ENCODE measurements around the gene CCNL2. TPM values are rescaled to one million over a fixed set of nuclear protein-coding genes. Genes with fewer than 3 reads are reported as not detected.
"Not testable (repeated sequence)": the region's sequence is repeated elsewhere in the genome, so short reads cannot be mapped to it uniquely, and the experiment has no call there.

Gene CCNL2
- total RNA-seq: 100 to 1,000 TPM; 104 TPM

GRCh38 chr1:1399187-1399871, at the start of gene CCNL2:
Gene CCNL2, minus strand, starts transcription at chr1:1399335. Its CDS starts 29 bp downstream, at chr1:1399306.
- no peaks in the 10 kb centered on the region for H3K27me3 Mint-ChIP-seq
- peaks cover 57% of the 10 kb centered on the region for H3K4me1 Mint-ChIP-seq
- ChIA-PET POLR2A (interaction anchor here (0.7 to 4.2 kb wide), 19 partner anchors 8 to 441 kb away, joined by 3 to 51 read pairs (median 4); partner anchors contain the start of genes AURKAIP1 and MRPL20), CTCF (interaction anchor here (0.8 to 4.0 kb wide), 8 partner anchors 8 to 106 kb away, joined by 3 to 19 read pairs (median 6); partner anchors contain the start of genes AURKAIP1 and MRPL20)
- H3K36me3 Mint-ChIP-seq (ENCODE audit: low read depth): peaks cover 68% of the 10 kb centered on the region
- peak; percentile 100 for DNase-seq
- H3K4me3 Mint-ChIP-seq: peak within 1 kb of the TSS; percentile 85
- H3K27ac Mint-ChIP-seq: peak within 1 kb of the TSS; percentile 84
- H3K9me3 Mint-ChIP-seq: no peaks in the 10 kb centered on the region

- H3K9me3 Mint-ChIP-seq; H3K27ac Mint-ChIP-seq; H3K27me3 Mint-ChIP-seq; H3K4me3 Mint-ChIP-seq; CTCF ChIA-PET; H3K4me1 Mint-ChIP-seq; DNase-seq; H3K36me3 Mint-ChIP-seq (ENCODE audit: low read depth); POLR2A ChIA-PET: not testable (repeated sequence)
These were observed 47.5 kb upstream of the CCNL2 start for GRCh38 chr1:1446631-1447030.

GRCh38 chr1:1442069-1442770, 43.1 kb upstream of the CCNL2 start:
- ChIA-PET CTCF (interaction anchor here (1.1 to 1.5 kb wide), 3 partner anchors 34 to 63 kb away, joined by 3 to 5 read pairs (median 4); no protein-coding TSS in a partner anchor), POLR2A (no interaction called here)
- no peak for DNase-seq
- H3K4me3 Mint-ChIP-seq: no peak overlapping the region
- no peaks in the 10 kb centered on the region for H3K9me3 Mint-ChIP-seq
- no peaks in the 10 kb centered on the region for H3K4me1 Mint-ChIP-seq
- peaks cover 2% of the 10 kb centered on the region for H3K27me3 Mint-ChIP-seq
- no peak overlapping the region for H3K27ac Mint-ChIP-seq
- H3K36me3 Mint-ChIP-seq (ENCODE audit: low read depth): no peaks in the 10 kb centered on the region

GRCh38 chr1:1441002-1441888, 42.1 kb upstream of the CCNL2 start:
- H3K27me3 Mint-ChIP-seq: peaks cover 5% of the 10 kb centered on the region
- peaks cover 1% of the 10 kb centered on the region for H3K4me1 Mint-ChIP-seq
- H3K36me3 Mint-ChIP-seq (ENCODE audit: low read depth): no peaks in the 10 kb centered on the region
- H3K9me3 Mint-ChIP-seq: no peaks in the 10 kb centered on the region
- ChIA-PET POLR2A (no interaction called here), CTCF (interaction anchor here (0.7 to 1.5 kb wide), 5 partner anchors 17 to 63 kb away, joined by 3 to 5 read pairs (median 4); partner anchors contain the start of gene CCNL2)
- no peak overlapping the region for H3K27ac Mint-ChIP-seq
- peak; percentile 55 for DNase-seq
- no peak overlapping the region for H3K4me3 Mint-ChIP-seq

GRCh38 chr1:1440262-1441001, 41.3 kb upstream of the CCNL2 start:
- Mint-ChIP-seq H3K9me3 (no peaks in the 10 kb centered on the region), H3K4me3 (no peak overlapping the region), H3K4me1 (peaks cover 2% of the 10 kb centered on the region), H3K27me3 (peaks cover 6% of the 10 kb centered on the region), H3K27ac (no peak overlapping the region), H3K36me3 (ENCODE audit: low read depth) (no peaks in the 10 kb centered on the region)
- no peak for DNase-seq
- ChIA-PET CTCF (interaction anchor here (0.7 to 1.5 kb wide), 3 partner anchors 18 to 64 kb away, joined by 3 to 5 read pairs (median 5); partner anchors contain the start of gene CCNL2), POLR2A (no interaction called here)

- Mint-ChIP-seq H3K27me3 (peaks cover 11% of the 10 kb centered on the region), H3K36me3 (ENCODE audit: low read depth) (no peaks in the 10 kb centered on the region), H3K4me3 (no peak overlapping the region), H3K9me3 (no peaks in the 10 kb centered on the region), H3K27ac (no peak overlapping the region), H3K4me1 (peaks cover 6% of the 10 kb centered on the region)
- ChIA-PET POLR2A (no interaction called here), CTCF (no interaction called here)
- DNase-seq: no peak
These were observed 40.6 kb upstream of the CCNL2 start for GRCh38 chr1:1439546-1440261.

GRCh38 chr1:1438531-1439381, 39.6 kb upstream of the CCNL2 start:
- ChIA-PET POLR2A (interaction anchor here (2.7 kb wide), 1 partner anchor 38 kb away, joined by 7 read pairs; no protein-coding TSS in a partner anchor), CTCF (no interaction called here)
- H3K27ac Mint-ChIP-seq: no peak overlapping the region
- H3K36me3 Mint-ChIP-seq (ENCODE audit: low read depth): no peaks in the 10 kb centered on the region
- no peak overlapping the region for H3K4me3 Mint-ChIP-seq
- H3K9me3 Mint-ChIP-seq: no peaks in the 10 kb centered on the region
- no peak for DNase-seq
- peaks cover 13% of the 10 kb centered on the region for H3K27me3 Mint-ChIP-seq
- peaks cover 6% of the 10 kb centered on the region for H3K4me1 Mint-ChIP-seq

GRCh38 chr1:1437904-1438376, 38.8 kb upstream of the CCNL2 start:
- H3K4me1 Mint-ChIP-seq: peaks cover 6% of the 10 kb centered on the region
- DNase-seq: no peak
- CTCF ChIA-PET: no interaction called here
- H3K27ac Mint-ChIP-seq: no peak overlapping the region
- H3K4me3 Mint-ChIP-seq: no peak overlapping the region
- H3K27me3 Mint-ChIP-seq: peaks cover 13% of the 10 kb centered on the region
- no peaks in the 10 kb centered on the region for H3K9me3 Mint-ChIP-seq
- H3K36me3 Mint-ChIP-seq (ENCODE audit: low read depth): no peaks in the 10 kb centered on the region
- POLR2A ChIA-PET: interaction anchor here (0.7 to 2.7 kb wide), 3 partner anchors 30 to 38 kb away, joined by 3 to 7 read pairs (median 5); partner anchors contain the start of gene MRPL20

GRCh38 chr1:1437033-1437903, 38.1 kb upstream of the CCNL2 start:
- no peak for DNase-seq
- H3K9me3 Mint-ChIP-seq: no peaks in the 10 kb centered on the region
- H3K27ac Mint-ChIP-seq: no peak overlapping the region
- ChIA-PET POLR2A (interaction anchor here (0.7 to 2.7 kb wide), 3 partner anchors 30 to 37 kb away, joined by 3 to 7 read pairs (median 5); partner anchors contain the start of gene MRPL20), CTCF (no interaction called here)
- H3K4me3 Mint-ChIP-seq: no peak overlapping the region
- H3K36me3 Mint-ChIP-seq (ENCODE audit: low read depth): no peaks in the 10 kb centered on the region
- H3K27me3 Mint-ChIP-seq: peaks cover 13% of the 10 kb centered on the region
- peaks cover 6% of the 10 kb centered on the region for H3K4me1 Mint-ChIP-seq

GRCh38 chr1:1436630-1437032, 37.5 kb upstream of the CCNL2 start:
- H3K27me3 Mint-ChIP-seq: peaks cover 13% of the 10 kb centered on the region
- no peak for DNase-seq
- CTCF ChIA-PET: no interaction called here
- POLR2A ChIA-PET: interaction anchor here (2.0 to 2.7 kb wide), 2 partner anchors 29 to 36 kb away, joined by 5 to 7 read pairs; partner anchors contain the start of gene MRPL20
- H3K4me1 Mint-ChIP-seq: peaks cover 6% of the 10 kb centered on the region
- no peaks in the 10 kb centered on the region for H3K36me3 Mint-ChIP-seq (ENCODE audit: low read depth)
- no peak overlapping the region for H3K27ac Mint-ChIP-seq
- H3K9me3 Mint-ChIP-seq: no peaks in the 10 kb centered on the region
- no peak overlapping the region for H3K4me3 Mint-ChIP-seq
